ENCODE data around the gene SEPTIN12. TPM values are rescaled to one million over a fixed set of nuclear protein-coding genes. Genes with fewer than 3 reads are reported as not detected.

SEPTIN12 gene
- total RNA-seq, 2 experiments from 2014 or later = not detected

GRCh38 chr16:4811242-4811641 lies 23.1 kb upstream of the SEPTIN12 start:
- H3K36me3 ChIP-seq (ENCODE audit: insufficient read depth, low read length) = peaks cover 65% of the 10 kb centered on the region
- H3K9me3 ChIP-seq (ENCODE audit: control insufficient read depth in 1 of 2, insufficient read depth in 1 of 2, low read length in 2 of 2) = no peaks in the 10 kb centered on the region
- Mint-ChIP-seq H3K9me3 (no peaks in the 10 kb centered on the region), H3K36me3 (ENCODE audit: low read depth) (peaks cover 71% of the 10 kb centered on the region), H3K4me1 (ENCODE audit: low read depth) (no peaks in the 10 kb centered on the region), H3K27me3 (no peaks in the 10 kb centered on the region), H3K4me3 (no peak overlapping the region), H3K27ac (no peak overlapping the region)
- POLR2A ChIA-PET = interaction anchor here (1.4 kb wide), 1 partner anchor 9 kb away, joined by 3 read pairs; the partner anchor contains the start of gene ROGDI
- DNase-seq (no peak), ATAC-seq (ENCODE audit: poor library complexity) (no peak)
- intact Hi-C loops (cut with DNase I, micrococcal nuclease) = no loop called here
- H3K4me1 ChIP-seq (ENCODE audit: insufficient read depth, low read length) = no peaks in the 10 kb centered on the region
- H3K4me3 ChIP-seq (ENCODE audit: low read length) = no peak overlapping the region
- TF ChIP-seq, protein P1, sequence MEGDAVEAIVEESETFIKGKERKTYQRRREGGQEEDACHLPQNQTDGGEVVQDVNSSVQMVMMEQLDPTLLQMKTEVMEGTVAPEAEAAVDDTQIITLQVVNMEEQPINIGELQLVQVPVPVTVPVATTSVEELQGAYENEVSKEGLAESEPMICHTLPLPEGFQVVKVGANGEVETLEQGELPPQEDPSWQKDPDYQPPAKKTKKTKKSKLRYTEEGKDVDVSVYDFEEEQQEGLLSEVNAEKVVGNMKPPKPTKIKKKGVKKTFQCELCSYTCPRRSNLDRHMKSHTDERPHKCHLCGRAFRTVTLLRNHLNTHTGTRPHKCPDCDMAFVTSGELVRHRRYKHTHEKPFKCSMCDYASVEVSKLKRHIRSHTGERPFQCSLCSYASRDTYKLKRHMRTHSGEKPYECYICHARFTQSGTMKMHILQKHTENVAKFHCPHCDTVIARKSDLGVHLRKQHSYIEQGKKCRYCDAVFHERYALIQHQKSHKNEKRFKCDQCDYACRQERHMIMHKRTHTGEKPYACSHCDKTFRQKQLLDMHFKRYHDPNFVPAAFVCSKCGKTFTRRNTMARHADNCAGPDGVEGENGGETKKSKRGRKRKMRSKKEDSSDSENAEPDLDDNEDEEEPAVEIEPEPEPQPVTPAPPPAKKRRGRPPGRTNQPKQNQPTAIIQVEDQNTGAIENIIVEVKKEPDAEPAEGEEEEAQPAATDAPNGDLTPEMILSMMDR (IDR thresholded peaks at IDR 0.05) = no peak
- no peaks in the 10 kb centered on the region for H3K27me3 ChIP-seq (ENCODE audit: control insufficient read depth in 1 of 2, insufficient read depth in 2 of 2, low read length in 2 of 2)
- no peak overlapping the region for H3K27ac ChIP-seq (ENCODE audit: low read depth in 1 of 2, low read length in 2 of 2)
- CTCF ChIA-PET = no interaction called here

- peaks cover 15% of the 10 kb centered on the region for H3K4me1 Mint-ChIP-seq (ENCODE audit: low read depth)
- no peaks in the 10 kb centered on the region for H3K27me3 Mint-ChIP-seq
- intact Hi-C loops (cut with DNase I, micrococcal nuclease) = loop anchor here in 1 of 2 experiments (10.0 kb wide), 1 partner anchor 191 kb away; the partner anchor contains the start of gene UBALD1
- ChIA-PET POLR2A (no interaction called here), CTCF (no interaction called here)
- no peaks in the 10 kb centered on the region for H3K9me3 Mint-ChIP-seq
- TF ChIP-seq, protein P1 (IDR thresholded peaks at IDR 0.05) = no peak
- no peaks in the 10 kb centered on the region for H3K9me3 ChIP-seq (ENCODE audit: control insufficient read depth in 1 of 2, insufficient read depth in 1 of 2, low read length in 2 of 2)
- ATAC-seq (ENCODE audit: poor library complexity) (no peak), DNase-seq (no peak)
- no peak overlapping the region for H3K4me3 ChIP-seq (ENCODE audit: low read length)
- no peak overlapping the region for H3K4me3 Mint-ChIP-seq
- no peak overlapping the region for H3K27ac Mint-ChIP-seq
- no peaks in the 10 kb centered on the region for H3K27me3 ChIP-seq (ENCODE audit: control insufficient read depth in 1 of 2, insufficient read depth in 2 of 2, low read length in 2 of 2)
- H3K4me1 ChIP-seq (ENCODE audit: insufficient read depth, low read length) = peaks cover 11% of the 10 kb centered on the region
- H3K27ac ChIP-seq (ENCODE audit: low read depth in 1 of 2, low read length in 2 of 2) = no peak overlapping the region
- peaks cover 50% of the 10 kb centered on the region for H3K36me3 Mint-ChIP-seq (ENCODE audit: low read depth)
- H3K36me3 ChIP-seq (ENCODE audit: insufficient read depth, low read length) = peaks cover 40% of the 10 kb centered on the region
Observed at GRCh38 chr16:4806280-4806679, 18.1 kb upstream of the SEPTIN12 start.

- Histone ChIP-seq H3K4me1 (ENCODE audit: insufficient read depth, low read length) (peaks cover 22% of the 10 kb centered on the region), H3K9me3 (ENCODE audit: control insufficient read depth in 1 of 2, insufficient read depth in 1 of 2, low read length in 2 of 2) (no peaks in the 10 kb centered on the region), H3K27me3 (ENCODE audit: control insufficient read depth in 1 of 2, insufficient read depth in 2 of 2, low read length in 2 of 2) (no peaks in the 10 kb centered on the region), H3K4me3 (ENCODE audit: low read length) (no peak overlapping the region), H3K36me3 (ENCODE audit: insufficient read depth, low read length) (peaks cover 38% of the 10 kb centered on the region), H3K27ac (ENCODE audit: low read depth in 1 of 2, low read length in 2 of 2) (no peak overlapping the region)
- Mint-ChIP-seq H3K9me3 (no peaks in the 10 kb centered on the region), H3K36me3 (ENCODE audit: low read depth) (peaks cover 40% of the 10 kb centered on the region), H3K27ac (no peak overlapping the region), H3K4me1 (ENCODE audit: low read depth) (peaks cover 22% of the 10 kb centered on the region), H3K27me3 (no peaks in the 10 kb centered on the region), H3K4me3 (no peak overlapping the region)
- ChIA-PET CTCF (no interaction called here), POLR2A (no interaction called here)
- TF ChIP-seq, protein P1 (IDR thresholded peaks at IDR 0.05) = no peak
- intact Hi-C loops (cut with DNase I, micrococcal nuclease) = loop anchor here (2.0 to 10.0 kb wide), 2 partner anchors 42 to 190 kb away; partner anchors contain the start of genes GLYR1 (in 1 of the 2), UBALD1 (in 1 of the 2) and UBN1 (in 1 of the 2)
- no peak for ATAC-seq (ENCODE audit: poor library complexity)
- DNase-seq = no peak
Observed at GRCh38 chr16:4805231-4805630, 17.1 kb upstream of the SEPTIN12 start.
